IPS-18c (cell line): ENCODE results near the gene PRAMEF18.
"Not testable (repeated sequence)": the region's sequence is repeated elsewhere in the genome, so short reads cannot be mapped to it uniquely, and the experiment has no call there.

Experiments
- H3K4me3 ChIP-seq: 2 replicates; pipeline ENCODE4 v1.7.0; 2013; ENCODE audit warnings: low read depth, mild to moderate bottlenecking, low read length, moderate library complexity; ENCODE audit not compliant: insufficient read depth
- H3K9me3 ChIP-seq: one replicate; pipeline ENCODE4 v1.6.1; 2013; ENCODE audit warnings: mild to moderate bottlenecking, low read length, moderate library complexity; ENCODE audit not compliant: control insufficient read depth, insufficient read depth

The PRAMEF18 gene

DNA sequence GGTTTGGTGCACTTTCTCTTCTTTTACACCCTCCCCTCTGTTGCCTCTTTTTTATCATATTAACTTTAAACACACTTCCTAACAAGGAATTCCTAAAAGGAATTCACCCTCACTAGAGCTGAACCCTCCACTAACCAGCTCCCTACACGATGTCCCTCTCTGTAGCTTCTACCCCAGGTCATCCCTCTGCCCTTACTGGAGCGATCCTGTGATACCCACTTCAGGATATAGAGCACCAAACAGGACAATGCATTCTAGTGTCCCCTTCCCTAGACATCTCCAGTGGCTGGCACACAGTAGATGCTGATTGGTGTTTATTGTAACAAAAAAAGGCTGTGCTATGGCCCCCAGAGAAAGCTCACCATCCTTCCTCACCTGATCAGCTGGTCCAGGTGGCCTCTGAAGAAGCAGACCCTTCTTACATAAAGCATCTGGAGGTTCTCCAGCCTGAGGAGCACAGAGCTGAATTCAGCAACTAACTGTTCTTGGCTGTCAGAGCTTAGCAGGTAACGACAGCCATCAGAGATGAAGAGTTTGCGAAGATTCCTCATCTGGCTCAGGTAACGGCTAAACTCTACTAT is 1.4 kb downstream of the PRAMEF18 start:
- H3K9me3 ChIP-seq, result peaks cover 16% of the 10 kb centered on the region
- no peak overlapping the region; the same call in 1 of the 2 replicates for H3K4me3 ChIP-seq

GRCh38 chr1:13222788-13223187 is 3.2 kb downstream of the PRAMEF18 start:
- H3K9me3 ChIP-seq, result peaks cover 11% of the 10 kb centered on the region
- H3K4me3 ChIP-seq, result not testable (repeated sequence)

DNA sequence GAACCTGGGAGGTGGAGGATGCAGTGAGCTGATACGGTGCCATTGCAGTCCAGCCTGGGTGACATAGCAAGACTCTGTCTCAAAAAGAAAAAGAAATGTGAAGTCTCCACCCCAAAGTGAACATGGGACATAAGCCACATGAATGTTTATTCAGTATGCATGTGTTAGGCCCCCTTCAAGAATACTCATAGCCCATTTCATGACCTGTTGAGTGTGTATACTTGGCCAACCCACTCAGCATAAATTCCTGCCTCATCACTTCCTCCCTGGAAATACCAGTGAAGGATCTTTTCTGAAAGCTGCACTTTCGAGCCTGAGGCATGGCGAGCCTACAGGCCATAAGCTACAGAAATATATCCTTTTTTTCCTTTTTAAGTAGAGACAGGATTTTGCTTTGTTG is 6.8 kb downstream of the PRAMEF18 start:
- not testable (repeated sequence) for H3K9me3 ChIP-seq

GRCh38 chr1:13216619-13217018 is 9.3 kb downstream of the PRAMEF18 start:
- H3K4me3 ChIP-seq, result not testable (repeated sequence)

More for the DNA sequence above, 6.8 kb downstream of the PRAMEF18 start:
- not testable (repeated sequence) for H3K4me3 ChIP-seq

DNA sequence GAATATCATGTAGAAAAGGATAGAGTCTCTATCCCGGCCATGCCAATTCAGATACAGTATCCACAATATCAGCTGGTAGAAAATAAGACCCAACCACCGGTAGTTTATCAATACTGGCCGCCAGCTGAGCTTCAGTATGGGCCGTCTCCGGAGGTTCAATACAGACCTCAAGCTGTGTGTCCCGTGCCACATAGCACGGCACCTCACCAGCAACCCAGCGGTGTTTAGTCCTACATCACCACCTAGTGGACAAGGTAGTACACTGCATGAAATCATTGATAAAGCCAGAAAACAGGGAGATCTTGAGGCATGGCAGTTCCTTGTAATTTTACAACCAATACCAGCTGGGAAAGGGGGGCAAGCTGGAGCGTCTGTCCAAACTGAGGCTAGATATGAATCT is 17.2 kb downstream of the PRAMEF18 start:
- H3K4me3 ChIP-seq, H3K9me3 ChIP-seq: not testable (repeated sequence)

More at GRCh38 chr1:13216619-13217018, 9.3 kb downstream of the PRAMEF18 start:
- H3K9me3 ChIP-seq, result not testable (repeated sequence)

GRCh38 chr1:13201309-13201708 is 24.6 kb downstream of the PRAMEF18 start, which contains the start of gene PRAMEF13:
Gene PRAMEF13 (minus strand): TSS chr1:13201409. CDS start chr1:13199589, 1,820 bp downstream.
- H3K4me3 ChIP-seq, H3K9me3 ChIP-seq: not testable (repeated sequence)
